ENCODE results near the gene LTBP3.

DNA sequence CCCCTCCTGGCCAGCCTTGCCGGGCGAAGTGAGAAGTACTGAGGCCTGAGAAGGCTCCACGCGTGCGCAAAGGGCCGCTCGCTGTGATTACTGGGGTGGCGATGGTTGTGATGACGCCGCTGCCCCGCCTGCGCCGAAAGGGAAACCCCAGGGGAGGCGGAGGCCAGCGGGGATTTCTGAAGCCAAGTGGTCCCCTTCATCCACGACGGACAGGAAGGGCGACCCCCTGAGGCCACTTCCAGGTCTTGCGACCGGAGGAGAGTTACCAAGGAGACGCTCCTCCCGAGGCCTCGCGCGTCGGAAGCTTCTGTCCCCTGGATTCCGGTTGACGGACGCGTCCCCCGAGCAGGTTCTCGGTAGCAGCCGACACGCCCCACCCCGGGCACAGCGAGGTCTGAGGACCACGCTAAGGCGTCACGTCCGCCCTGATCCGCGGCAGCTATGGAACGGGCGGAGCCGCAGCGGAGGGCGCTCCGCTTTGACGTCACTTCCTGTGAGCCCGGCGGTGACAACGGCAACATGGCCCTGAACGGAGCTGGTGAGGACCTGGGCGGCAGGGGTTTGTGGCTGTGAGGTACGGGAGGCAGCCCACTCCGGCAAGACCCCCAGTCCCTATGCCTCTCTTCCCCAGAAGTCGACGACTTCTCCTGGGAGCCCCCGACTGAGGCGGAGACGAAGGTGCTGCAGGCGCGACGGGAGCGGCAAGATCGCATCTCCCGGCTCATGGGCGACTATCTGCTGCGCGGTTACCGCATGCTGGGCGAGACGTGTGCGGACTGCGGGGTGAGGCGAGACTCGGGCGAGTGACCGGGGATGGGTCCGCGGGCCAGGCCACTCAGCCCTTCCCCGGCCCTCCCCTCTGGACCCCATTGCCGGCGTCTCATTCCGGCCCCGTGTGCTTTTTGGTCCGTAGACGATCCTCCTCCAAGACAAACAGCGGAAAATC is 12.1 kb upstream of the LTBP3 start, which contains the start of gene ZNRD2:
- TF ChIP-seq HDGF (IDR thresholded peaks at IDR 0.05; ENCODE audit: borderline replicate concordance) (no peak), FOXK2 (IDR thresholded peaks at IDR 0.05) (no peak), FOXA1 (IDR thresholded peaks at IDR 0.05) (no peak), BHLHE40 (IDR thresholded peaks at IDR 0.05; ENCODE audit: borderline replicate concordance) (no peak), FOXM1 (IDR thresholded peaks at IDR 0.05; ENCODE audit: borderline replicate concordance) (no peak), SUZ12 (IDR thresholded peaks at IDR 0.05) (no peak)

Measured in HEK293T (cell line).